Liver (tissue), 9 donors: ENCODE results near the gene RAVER2. TPM values are rescaled to one million over a fixed set of nuclear protein-coding genes. Genes with fewer than 3 reads are reported as not detected.

Source experiments
- DNase-seq: peaks from one replicate; pipeline ENCODE4 v3.0.0-alpha.2; 2017; ENCODE audit warnings: low spot score
- H3K27ac ChIP-seq, 2 donors: one replicate each; pipeline ENCODE4 v1.7.0; 2013; ENCODE audit warnings: inconsistent platforms in 2 of 2, low read length in 2 of 2, control low read depth in 1 of 2, low read depth in 1 of 2, mild to moderate bottlenecking in 1 of 2
- H3K27me3 ChIP-seq, 4 donors: one replicate each; pipeline versions ENCODE4 v1.6.1 to v1.7.0; 2013; ENCODE audit warnings: low read length in 3 of 4, inconsistent platforms in 1 of 4, mild to moderate bottlenecking in 1 of 4, moderate library complexity in 1 of 4; ENCODE audit not compliant: control insufficient read depth in 4 of 4, insufficient read depth in 4 of 4
- H3K36me3 ChIP-seq, 4 donors: one replicate each; pipeline versions ENCODE4 v1.6.1 to v1.7.0; 2013; ENCODE audit warnings: low read length in 3 of 4, mild to moderate bottlenecking in 3 of 4, low read depth in 1 of 4, moderate library complexity in 1 of 4; ENCODE audit not compliant: control insufficient read depth in 4 of 4, insufficient read depth in 3 of 4
- H3K4me1 ChIP-seq, 4 donors: one replicate each; pipeline versions ENCODE4 v1.6.1 to v1.7.0; 2013; ENCODE audit warnings: low read length in 3 of 4, mild to moderate bottlenecking in 3 of 4, moderate library complexity in 1 of 4; ENCODE audit not compliant: control insufficient read depth in 4 of 4, insufficient read depth in 4 of 4
- H3K4me3 ChIP-seq, 3 donors: one replicate each; pipeline versions ENCODE4 v1.6.1 to v1.7.0; 2013; ENCODE audit warnings: low read length in 3 of 3, control low read depth in 1 of 3, low read depth in 1 of 3, mild to moderate bottlenecking in 1 of 3
- H3K9ac ChIP-seq, 2 donors: one replicate each; pipeline ENCODE4 v1.7.0; 2013; ENCODE audit warnings: low read length in 2 of 2, mild to moderate bottlenecking in 2 of 2, moderate library complexity in 2 of 2, control low read depth in 1 of 2, low read depth in 1 of 2
- H3K9me3 ChIP-seq, 4 donors: one replicate each; pipeline versions ENCODE4 v1.6.1 to v1.7.0; 2013; ENCODE audit warnings: low read length in 3 of 4; ENCODE audit not compliant: control insufficient read depth in 4 of 4
- EGR1 ChIP-seq, 2 donors: IDR thresholded peaks; 2 replicates each; pipeline ENCODE4 v1.6.1; 2016 to 2018; ENCODE audit warnings: antibody characterized with exemption in 2 of 2, low read depth in 2 of 2
- FOXA1 ChIP-seq: IDR thresholded peaks from 2 replicates; pipeline ENCODE4 v1.6.1; 2016; ENCODE audit warnings: antibody characterized with exemption
- GABPA ChIP-seq, 2 donors: IDR thresholded peaks in 1 of 2; conservative IDR thresholded peaks in 1 of 2; 2 replicates each; pipeline ENCODE4 v1.6.1; 2016; ENCODE audit warnings: antibody characterized with exemption in 2 of 2, mild to moderate bottlenecking in 1 of 2, moderate library complexity in 1 of 2
- HNF4G ChIP-seq: IDR thresholded peaks from 2 replicates; pipeline ENCODE4 v1.6.1; 2016; ENCODE audit warnings: antibody characterized with exemption
- JUND ChIP-seq, 2 donors: IDR thresholded peaks; 2 replicates each; pipeline ENCODE4 v1.6.1; 2016; ENCODE audit warnings: antibody characterized with exemption in 2 of 2
- NR2F2 ChIP-seq: IDR thresholded peaks from 2 replicates; pipeline ENCODE4 v1.6.1; 2016; ENCODE audit warnings: antibody characterized with exemption
- RAD21 ChIP-seq, 2 donors: IDR thresholded peaks; 2 replicates each; pipeline ENCODE4 v1.6.1; 2016; ENCODE audit warnings: antibody characterized with exemption in 2 of 2, mild to moderate bottlenecking in 2 of 2
- RXRA ChIP-seq, 2 donors: IDR thresholded peaks; 2 replicates each; pipeline ENCODE4 v1.6.1; 2017 to 2018; ENCODE audit warnings: antibody characterized with exemption in 2 of 2, mild to moderate bottlenecking in 1 of 2
- TAF1 ChIP-seq: conservative IDR thresholded peaks from 2 replicates; pipeline ENCODE4 v1.6.1; 2016; ENCODE audit warnings: antibody characterized with exemption, mild to moderate bottlenecking
- YY1 ChIP-seq: IDR thresholded peaks from 2 replicates; pipeline ENCODE4 v1.6.1; 2016; ENCODE audit warnings: antibody characterized with exemption, mild to moderate bottlenecking
- ZBTB33 ChIP-seq: IDR thresholded peaks from 2 replicates; pipeline ENCODE4 v1.6.1; 2016; ENCODE audit warnings: antibody characterized with exemption
- WGBS: extraction: QIAGEN DNeasy Blood & Tissue Kit; methylation state at CpG from one replicate; pipeline ENCODE4 v1.1.7; 2013; 5-methylcytosine and 5-hydroxymethylcytosine counted together
- polyA plus RNA-seq, 2 donors: library from polyadenylated mRNA; stranded (reverse) in 1 of 2; unstranded in 1 of 2; fragments of 200-250 nt in 1 of 2; fragments of >200 nt in 1 of 2; fragmentation: Nextera tagmentation in 1 of 2; extraction: Ambion mirVana in 1 of 2; gene quantifications; one replicate each; pipeline versions ENCODE4 v1.2.1 to v1.2.3, GENCODE V29; 2013 to 2015
- total RNA-seq, 2 donors: library from RNA; depleted of rRNA; stranded (reverse); fragments of >200 nt; gene quantifications; one replicate each; pipeline ENCODE4 v1.2.3, GENCODE V29; 2014
- TF ChIP-seq, protein P1 (sequence below): fragments of 150-350 bp; IDR thresholded peaks from 2 replicates; pipeline ENCODE4 v1.5.1; 2017; ENCODE audit warnings: improper control_type of control experiment, low read depth, low read length; ENCODE audit not compliant: missing input control
- donor health status: healthy.
- donor health status: healthy.
- donor health status: healthy.
- donor health status: healthy.
- donor health status: healthy.

Gene RAVER2
- total and polyA plus RNA-seq, 4 donors, result 0.40 to 6.7 (median 0.96) TPM

DNA sequence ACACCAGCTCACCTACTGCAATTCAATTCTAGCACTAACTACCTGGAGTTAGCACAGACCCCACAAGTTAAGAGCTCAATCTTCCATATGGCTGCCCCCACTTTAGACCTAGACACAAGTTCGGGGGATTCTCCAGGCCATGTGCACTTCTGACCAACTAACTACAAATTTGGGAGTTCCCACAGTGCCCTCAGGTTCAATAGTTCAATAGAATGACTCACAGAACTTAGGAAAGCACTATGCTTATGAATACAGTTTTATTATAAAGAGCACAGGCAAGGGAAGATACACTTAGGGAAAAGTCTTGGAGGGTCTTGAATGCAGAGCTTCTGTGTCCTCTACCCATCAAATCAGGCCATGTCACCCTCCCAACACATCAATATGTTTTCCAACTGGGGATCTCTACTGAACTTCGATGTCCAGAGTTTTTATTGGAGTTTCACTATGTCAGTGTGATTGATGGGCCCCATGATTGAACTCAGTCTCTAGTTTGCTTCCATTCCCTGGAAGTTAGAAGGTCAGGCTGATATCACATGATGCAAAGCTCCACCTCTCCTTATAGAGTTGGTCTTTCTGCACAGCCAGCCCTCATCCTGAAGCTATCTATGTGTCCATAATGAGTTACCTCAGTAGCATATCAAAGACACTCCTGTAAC is 46.1 kb downstream of the RAVER2 start:
- no peak for DNase-seq
- no peak overlapping the region for H3K4me3 ChIP-seq
- 93% methylated on average over 2 of the region's 2 CpGs for WGBS

GRCh38 chr1:64798872-64799271 is 54.0 kb downstream of the RAVER2 start:
- H3K27me3 ChIP-seq, result no peaks in the 10 kb centered on the region
- no peak overlapping the region for H3K9ac ChIP-seq
- no peak overlapping the region for H3K27ac ChIP-seq
- H3K4me3 ChIP-seq, result no peak overlapping the region
- TF ChIP-seq NR2F2, result no peak
- TF ChIP-seq YY1, result no peak
- no peak for TF ChIP-seq JUND (IDR thresholded peaks at IDR 0.05)
- no peak for TF ChIP-seq HNF4G
- TF ChIP-seq ZBTB33, result no peak
- TF ChIP-seq TAF1, result no peak
- H3K9me3 ChIP-seq, result no peaks in the 10 kb centered on the region
- no peaks in the 10 kb centered on the region for H3K4me1 ChIP-seq
- no peaks in the 10 kb centered on the region for H3K36me3 ChIP-seq
- DNase-seq, result no peak

More for the DNA sequence above, 46.1 kb downstream of the RAVER2 start:
- Histone ChIP-seq H3K9ac (no peak overlapping the region), H3K27ac (no peak overlapping the region), H3K27me3 (no peaks in the 10 kb centered on the region), H3K36me3 (no peaks in the 10 kb centered on the region), H3K4me1 (no peaks in the 10 kb centered on the region), H3K9me3 (peaks cover 0 to 6% (median 4%) of the 10 kb centered on the region in 4 donors)
- no peak for TF ChIP-seq EGR1 (IDR thresholded peaks at IDR 0.05; ENCODE audit: low read depth in 2 of 2)
- TF ChIP-seq GABPA (IDR thresholded peaks at IDR 0.05 in 1 of 2, conservative IDR thresholded peaks at IDR 0.05 in 1 of 2), result no peak
- no peak for TF ChIP-seq RXRA (IDR thresholded peaks at IDR 0.05)
- TF ChIP-seq, protein P1, sequence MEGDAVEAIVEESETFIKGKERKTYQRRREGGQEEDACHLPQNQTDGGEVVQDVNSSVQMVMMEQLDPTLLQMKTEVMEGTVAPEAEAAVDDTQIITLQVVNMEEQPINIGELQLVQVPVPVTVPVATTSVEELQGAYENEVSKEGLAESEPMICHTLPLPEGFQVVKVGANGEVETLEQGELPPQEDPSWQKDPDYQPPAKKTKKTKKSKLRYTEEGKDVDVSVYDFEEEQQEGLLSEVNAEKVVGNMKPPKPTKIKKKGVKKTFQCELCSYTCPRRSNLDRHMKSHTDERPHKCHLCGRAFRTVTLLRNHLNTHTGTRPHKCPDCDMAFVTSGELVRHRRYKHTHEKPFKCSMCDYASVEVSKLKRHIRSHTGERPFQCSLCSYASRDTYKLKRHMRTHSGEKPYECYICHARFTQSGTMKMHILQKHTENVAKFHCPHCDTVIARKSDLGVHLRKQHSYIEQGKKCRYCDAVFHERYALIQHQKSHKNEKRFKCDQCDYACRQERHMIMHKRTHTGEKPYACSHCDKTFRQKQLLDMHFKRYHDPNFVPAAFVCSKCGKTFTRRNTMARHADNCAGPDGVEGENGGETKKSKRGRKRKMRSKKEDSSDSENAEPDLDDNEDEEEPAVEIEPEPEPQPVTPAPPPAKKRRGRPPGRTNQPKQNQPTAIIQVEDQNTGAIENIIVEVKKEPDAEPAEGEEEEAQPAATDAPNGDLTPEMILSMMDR, result no peak

- WGBS, result 95% methylated on average over 6 of the region's 6 CpGs
- no peaks in the 10 kb centered on the region for H3K9me3 ChIP-seq
- H3K27ac ChIP-seq, result no peak overlapping the region
- peaks cover 0 to 2% (median 0%) of the 10 kb centered on the region in 4 donors for H3K36me3 ChIP-seq
- H3K27me3 ChIP-seq, result no peaks in the 10 kb centered on the region
- H3K4me3 ChIP-seq, result no peak overlapping the region
- H3K9ac ChIP-seq, result no peak overlapping the region
- TF ChIP-seq RAD21 (IDR thresholded peaks at IDR 0.05), result no peak
- TF ChIP-seq JUND (IDR thresholded peaks at IDR 0.05), result no peak
- TF ChIP-seq GABPA (IDR thresholded peaks at IDR 0.05 in 1 of 2, conservative IDR thresholded peaks at IDR 0.05 in 1 of 2), result no peak
- TF ChIP-seq FOXA1, result no peak
- no peak for TF ChIP-seq HNF4G
- TF ChIP-seq RXRA (IDR thresholded peaks at IDR 0.05), result no peak
- no peak for DNase-seq
- no peaks in the 10 kb centered on the region for H3K4me1 ChIP-seq
These were observed 57.1 kb downstream of the RAVER2 start for GRCh38 chr1:64801851-64802523.
